Fibroblast of lung (primary cell): ENCODE measurements around the gene BMPR1B.

ENCODE experiments used
- EZH2 ChIP-seq: IDR thresholded peaks from 2 replicates; pipeline ENCODE4 v1.5.1; 2012; ENCODE audit warnings: low read length, control low read depth, mild to moderate bottlenecking; ENCODE audit errors: missing control alignments
- TF ChIP-seq, protein P1 (sequence below), 2 donors: IDR thresholded peaks in 1 of 2; conservative IDR thresholded peaks in 1 of 2; 1 replicate in 1 of 2; 2 replicates in 1 of 2; pipeline ENCODE4 v1.5.1; 2011 to 2012; ENCODE audit warnings: low read length in 2 of 2, control low read depth in 1 of 2, inconsistent platforms in 1 of 2, low read depth in 1 of 2, mild to moderate bottlenecking in 1 of 2

DNA sequence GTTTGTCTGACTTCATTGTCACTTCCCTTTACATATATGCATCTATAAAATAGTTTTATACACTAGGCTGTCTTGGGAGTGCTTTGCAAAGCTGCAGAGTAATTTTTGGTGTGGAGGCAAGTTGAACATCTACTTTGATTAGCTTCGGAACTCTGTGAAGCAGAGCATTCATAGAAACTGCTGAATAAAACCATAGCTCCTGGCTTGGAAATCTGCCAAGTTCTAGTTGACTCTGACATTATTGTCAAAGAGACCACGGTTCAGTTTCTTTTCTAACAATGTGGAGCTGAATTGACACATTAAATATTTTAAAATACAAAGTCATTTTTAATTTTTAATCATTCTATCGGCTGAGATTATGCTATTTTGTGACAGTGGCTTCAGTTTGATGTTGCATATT is 335.0 kb downstream of the BMPR1B start:
- TF ChIP-seq, protein P1, sequence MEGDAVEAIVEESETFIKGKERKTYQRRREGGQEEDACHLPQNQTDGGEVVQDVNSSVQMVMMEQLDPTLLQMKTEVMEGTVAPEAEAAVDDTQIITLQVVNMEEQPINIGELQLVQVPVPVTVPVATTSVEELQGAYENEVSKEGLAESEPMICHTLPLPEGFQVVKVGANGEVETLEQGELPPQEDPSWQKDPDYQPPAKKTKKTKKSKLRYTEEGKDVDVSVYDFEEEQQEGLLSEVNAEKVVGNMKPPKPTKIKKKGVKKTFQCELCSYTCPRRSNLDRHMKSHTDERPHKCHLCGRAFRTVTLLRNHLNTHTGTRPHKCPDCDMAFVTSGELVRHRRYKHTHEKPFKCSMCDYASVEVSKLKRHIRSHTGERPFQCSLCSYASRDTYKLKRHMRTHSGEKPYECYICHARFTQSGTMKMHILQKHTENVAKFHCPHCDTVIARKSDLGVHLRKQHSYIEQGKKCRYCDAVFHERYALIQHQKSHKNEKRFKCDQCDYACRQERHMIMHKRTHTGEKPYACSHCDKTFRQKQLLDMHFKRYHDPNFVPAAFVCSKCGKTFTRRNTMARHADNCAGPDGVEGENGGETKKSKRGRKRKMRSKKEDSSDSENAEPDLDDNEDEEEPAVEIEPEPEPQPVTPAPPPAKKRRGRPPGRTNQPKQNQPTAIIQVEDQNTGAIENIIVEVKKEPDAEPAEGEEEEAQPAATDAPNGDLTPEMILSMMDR (conservative IDR thresholded peaks at IDR 0.05 in 1 of 2, IDR thresholded peaks at IDR 0.05 in 1 of 2; ENCODE audit: low read depth in 1 of 2, low read length in 2 of 2): no peak
- TF ChIP-seq EZH2: no peak
